HG02981 (cell line): ENCODE measurements around the gene UST.
"Not testable (repeated sequence)": the region's sequence is repeated elsewhere in the genome, so short reads cannot be mapped to it uniquely, and the experiment has no call there.

Source experiments
- ATAC-seq: cut with Tn5 transposase; IDR thresholded peaks from one replicate; pipeline ENCODE4 v1.9.1; 2021; ENCODE audit warnings: mild to moderate bottlenecking, moderate library complexity; ENCODE audit not compliant: unreplicated experiment

Gene UST

DNA sequence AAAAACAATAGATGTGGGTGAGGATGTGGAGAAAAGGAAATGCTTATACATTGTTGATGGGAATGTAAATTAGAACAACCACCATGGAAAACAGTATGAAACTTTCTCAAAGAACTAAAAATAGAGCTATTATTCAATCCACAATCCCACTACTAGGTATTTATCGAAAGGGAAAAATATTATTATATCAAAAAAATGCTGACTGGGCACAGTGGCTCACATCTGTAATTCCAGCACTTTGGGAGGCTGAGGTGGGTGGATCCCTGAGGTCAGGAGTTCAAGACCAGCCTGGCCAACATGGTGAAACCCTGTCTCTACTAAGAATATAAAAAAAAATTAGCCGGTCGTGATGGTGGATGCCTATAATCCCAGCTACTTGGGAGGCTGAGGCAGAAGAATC is 357.1 kb downstream of the UST start:
- not testable (repeated sequence) for ATAC-seq

DNA sequence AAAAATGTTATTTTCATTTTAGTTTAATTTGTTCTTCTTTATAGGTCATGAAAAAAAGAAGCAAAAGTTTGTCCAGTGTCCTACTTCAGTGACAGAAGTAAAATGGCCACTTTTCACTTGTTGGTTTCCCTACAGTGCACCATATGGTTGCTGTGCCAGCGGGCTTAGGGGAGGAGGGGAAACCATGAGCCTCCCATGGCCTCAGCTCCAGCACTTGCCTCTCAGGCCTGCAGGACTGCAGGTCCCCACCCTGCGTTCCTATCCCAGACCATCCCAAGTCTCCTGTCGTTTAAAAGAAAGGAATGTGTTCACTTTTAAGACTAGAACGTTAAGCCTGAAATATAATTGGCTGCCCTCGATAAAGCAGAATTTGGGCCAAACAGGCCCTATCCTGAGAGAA is 360.7 kb downstream of the UST start:
- ATAC-seq, result no peak

DNA sequence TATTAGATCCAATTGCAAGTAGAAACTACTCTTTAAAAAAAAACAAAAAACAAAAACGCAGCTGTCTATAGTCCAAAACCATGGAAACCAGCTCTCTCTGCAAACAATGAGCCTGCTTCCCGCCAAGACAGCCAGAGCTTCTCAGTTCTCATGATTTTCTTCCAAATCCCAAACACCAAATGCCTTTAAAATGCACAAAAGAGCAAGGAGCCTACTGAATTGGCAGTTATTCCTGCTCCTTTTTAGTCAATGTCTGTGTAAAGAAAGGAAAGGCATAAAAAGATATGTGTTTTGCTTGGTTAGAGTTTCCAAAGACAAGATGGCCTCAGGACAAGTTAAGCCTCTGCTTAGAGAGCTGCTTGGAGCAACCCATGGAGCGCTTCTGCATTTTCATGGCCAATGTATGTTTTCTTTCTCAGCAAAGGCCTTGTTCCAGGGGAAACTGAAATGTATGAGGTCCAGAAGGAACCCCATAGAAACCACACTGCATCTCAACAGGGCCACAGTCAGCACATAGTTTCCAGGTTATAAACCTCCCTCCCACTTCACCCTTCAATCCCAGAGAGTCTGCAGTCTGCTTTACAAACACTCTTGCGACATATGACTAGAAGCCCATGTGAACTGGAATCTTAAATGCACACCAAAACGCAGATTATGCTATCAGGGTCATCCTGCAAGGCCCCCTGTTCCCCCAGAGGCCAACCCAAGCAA is 361.4 kb downstream of the UST start:
- ATAC-seq, result no peak

DNA sequence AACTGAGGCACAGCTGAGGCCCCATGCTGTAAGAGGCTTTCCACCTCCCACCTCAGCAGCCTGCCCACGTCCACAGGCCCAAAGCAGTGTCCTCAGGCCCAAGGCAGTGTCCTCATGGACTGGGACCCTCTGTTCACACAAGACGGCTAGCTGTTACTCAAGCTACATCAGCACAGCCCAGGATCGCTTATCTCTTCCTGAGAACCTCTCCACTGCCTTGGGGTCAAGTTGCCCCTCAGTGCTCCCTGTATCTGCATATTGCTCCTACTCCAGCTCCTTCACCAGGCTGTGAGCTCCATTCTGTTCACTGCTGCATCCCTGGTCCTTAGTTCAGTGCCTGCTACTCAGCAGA is 361.9 kb downstream of the UST start:
- ATAC-seq, result no peak

DNA sequence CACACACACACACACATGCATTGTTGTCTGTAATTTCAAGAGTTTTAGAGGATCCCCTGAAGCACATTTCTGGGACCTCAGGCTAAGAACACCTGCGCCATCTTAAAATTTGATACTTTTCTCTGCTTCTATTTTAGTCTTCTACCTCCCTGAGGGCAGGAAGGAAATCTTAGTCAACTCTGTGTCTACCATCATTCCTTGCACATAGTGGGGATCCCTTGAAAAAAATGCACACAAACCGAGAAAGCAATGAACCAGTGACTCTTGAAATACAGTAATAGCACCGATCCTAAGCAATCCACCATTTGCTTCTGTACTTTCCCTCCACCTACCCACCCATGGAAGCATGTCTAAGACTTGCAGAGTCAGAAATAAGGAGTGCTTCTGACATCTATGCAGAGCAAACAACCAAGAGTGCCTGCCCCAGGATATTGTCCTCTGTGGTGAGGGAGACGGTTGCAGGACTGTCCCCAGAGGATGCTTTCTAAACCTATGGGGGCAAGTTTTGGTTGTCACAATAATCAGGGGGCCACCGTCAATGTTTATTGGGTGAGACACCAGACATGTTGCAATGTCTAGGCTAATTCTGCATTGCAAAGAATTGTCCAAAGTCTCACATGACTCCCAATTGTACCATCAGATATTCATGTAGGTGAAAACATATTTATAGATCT is 362.7 kb downstream of the UST start:
- no peak for ATAC-seq

DNA sequence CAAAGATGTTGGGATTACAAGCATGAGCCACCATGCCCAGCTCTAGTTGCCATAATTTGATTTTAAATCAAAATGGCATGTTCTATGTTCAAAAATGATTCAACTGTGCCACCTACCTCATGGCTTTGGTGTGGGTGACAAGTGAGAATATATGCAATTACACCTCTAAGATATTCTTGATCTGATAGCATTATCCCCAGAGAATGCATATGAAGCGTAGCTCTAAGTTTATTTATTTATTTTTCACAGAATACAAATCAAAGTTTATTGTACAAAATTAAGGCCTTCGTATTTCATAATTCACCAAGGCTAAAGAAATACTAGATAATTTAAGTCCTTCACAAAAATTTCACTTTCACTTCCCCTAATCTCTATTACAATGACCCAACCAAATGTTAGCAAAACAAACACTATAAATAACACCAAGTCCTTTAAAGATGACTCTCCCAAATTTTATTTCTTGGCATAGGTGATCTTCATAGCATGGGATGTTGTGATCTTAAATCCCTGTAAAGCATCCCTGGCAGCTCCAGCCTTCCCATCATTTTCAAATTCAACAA is 364.8 kb downstream of the UST start:
- ATAC-seq, result peak; percentile 45

DNA sequence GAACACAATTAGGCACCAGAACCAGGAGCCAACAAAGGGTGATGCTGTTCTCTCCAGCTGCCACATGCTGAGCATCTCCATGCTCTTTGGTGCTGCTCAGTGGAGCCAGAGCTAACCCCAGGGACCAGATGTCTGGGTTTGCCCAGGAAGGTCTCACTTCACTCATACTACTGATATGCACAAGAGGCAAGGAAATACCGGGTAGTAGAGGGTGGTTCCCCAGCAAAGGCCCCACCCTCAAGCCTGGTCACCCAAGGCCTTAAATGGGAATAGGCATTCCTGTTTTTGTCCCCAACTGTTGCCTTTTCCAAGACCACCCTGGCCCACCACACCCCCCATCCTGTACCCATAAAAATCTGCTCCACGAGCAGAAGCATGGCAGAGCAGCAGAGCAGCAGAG is 366.1 kb downstream of the UST start:
- no peak for ATAC-seq

DNA sequence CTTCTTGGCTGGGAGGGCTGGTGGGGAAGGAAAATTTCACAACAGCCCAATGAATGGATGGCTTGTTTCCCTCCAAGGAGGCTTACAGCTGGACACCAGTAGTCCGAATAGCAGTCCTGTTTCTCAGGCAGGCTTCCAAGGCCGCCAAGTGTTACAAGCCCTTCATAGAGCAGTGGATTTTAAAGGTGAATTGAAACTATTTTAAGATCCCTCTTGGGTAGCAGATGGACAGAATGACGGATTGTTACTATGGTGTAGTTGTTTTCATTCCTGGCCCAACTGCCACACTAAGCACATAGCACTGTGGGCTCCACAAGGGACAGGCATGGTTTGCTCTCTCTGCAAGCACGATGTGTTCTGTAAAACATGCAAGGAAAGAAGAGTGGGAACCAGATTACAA is 367.3 kb downstream of the UST start:
- no peak for ATAC-seq

DNA sequence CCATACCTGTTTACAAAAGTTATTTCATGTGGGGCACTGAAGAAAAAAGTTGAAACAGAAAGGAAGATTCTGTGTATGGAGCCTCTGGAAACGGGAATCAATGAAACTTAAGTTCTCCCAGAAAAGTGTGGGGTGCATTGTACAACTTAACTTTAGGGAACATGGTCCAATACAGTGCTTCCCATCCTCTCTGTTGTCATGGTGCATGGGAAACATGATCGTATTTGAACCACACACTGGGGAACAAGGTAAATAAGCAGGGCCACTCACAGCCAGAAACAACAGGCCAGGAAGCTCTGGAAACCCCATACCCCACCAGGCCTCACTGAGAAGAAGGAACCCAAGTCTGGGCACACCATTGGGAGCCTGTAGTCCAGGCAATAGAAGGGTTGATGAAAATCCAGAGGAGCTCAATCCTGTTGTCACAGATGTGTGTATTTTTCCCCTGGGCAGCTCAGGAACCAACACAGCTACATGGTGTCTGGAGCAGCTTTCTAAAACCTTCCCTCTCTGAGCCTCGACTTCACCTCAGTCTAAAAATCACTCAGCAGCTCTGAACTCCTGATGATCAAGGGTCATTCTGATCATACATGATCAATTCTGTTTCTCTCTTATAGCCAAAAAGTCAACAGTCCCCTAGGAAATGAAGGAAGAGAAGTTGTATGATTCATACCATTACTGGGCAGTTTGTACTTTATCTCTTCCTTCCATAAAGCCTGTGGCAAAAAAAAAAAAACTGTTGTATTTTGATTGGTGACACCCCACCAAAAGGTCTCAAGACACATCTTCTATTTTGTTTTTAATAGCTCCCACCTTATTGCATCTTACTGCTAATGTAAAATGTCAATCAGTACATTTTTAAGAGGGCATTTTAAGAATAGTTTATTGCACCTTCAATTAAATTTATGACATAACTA is 372.2 kb downstream of the UST start:
- ATAC-seq, result no peak

DNA sequence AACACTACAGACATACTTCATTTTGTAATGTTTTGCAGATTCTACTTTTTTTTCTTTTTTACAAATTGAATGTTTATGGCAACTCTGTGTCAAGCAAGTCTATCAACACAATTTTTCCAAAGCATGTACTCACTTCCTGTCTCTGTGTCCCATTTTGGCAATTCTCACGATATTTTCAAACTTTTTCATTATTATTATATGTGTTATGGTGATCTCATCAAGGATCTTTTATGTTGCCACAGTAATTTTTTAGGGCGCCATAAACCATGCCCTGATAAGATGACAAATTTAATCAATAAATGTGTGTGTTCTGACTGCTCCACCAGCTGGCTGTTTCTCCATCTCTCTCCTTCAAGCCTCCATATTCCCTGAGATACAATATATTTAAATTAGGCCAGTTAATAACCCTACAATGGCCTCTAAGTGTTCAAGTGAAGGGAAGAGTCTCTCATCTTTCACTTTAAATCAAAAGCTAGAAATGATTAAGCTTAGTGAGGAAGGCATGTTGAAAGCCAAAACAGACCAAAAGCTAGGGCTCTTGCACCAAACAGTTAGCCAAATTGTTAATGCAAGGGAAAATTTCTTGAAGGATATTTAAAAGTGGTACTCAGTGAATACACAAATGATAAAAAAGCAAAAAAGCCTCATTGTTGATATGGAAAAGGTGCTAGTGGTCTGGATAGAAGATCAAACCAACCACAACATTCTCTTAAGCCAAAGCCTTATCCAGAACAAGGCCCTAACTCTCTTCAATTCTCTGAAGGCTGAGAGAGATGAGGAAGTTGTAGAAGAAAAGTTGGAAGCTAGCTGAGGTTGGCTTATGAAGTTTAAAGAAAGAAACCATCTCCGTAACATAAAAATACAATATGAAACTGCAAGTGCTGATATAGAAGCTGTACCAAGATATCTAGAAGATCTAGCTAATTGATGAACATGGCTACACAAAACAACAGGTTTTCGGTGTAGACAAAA is 376.3 kb downstream of the UST start:
- ATAC-seq, result no peak

DNA sequence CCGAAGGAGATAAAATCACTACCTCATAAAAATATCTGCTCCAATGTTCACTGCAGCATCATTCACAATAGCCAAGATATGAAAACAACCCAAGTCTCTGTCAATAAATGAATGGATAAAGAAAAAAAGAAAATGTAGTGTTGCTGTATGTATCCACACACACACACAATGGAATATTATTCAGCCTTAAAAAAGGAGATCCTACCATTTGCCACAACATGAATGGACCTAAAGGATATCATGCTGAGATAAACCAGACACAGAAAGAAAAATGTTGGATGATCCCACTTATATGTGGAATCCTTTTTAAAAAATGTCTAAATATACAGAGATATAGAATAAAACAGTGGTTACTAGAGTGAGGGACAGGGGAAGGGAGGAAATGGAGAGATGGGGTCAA is 378.5 kb downstream of the UST start:
- no peak for ATAC-seq
